NCI-H1048 (cell line): ENCODE data around the gene COL24A1.
"Not testable (repeated sequence)": the region's sequence is repeated elsewhere in the genome, so short reads cannot be mapped to it uniquely, and the experiment has no call there.

Source experiments
- DNase-seq: peaks from one replicate; lab custom pipeline; 2025; lab: John Stamatoyannopoulos, UW

COL24A1 gene

DNA sequence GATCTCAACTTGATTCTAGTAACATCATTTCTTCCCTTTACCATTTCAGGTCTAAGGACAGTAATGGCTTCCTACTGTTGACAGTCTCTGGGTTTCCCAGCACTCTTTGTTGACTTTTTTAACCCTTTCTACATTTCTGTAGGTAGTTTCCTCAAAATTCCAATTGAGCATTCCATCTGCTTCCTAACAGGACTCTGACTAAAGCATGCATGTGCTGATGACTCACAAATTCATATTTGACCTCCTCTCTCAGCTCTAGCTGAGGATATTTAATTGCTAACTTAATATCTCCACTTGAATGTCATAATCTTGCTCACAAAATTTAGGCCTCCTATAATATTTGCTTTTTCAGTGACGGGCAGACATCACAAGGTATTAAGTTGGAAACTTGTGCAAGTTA lies 355.1 kb downstream of the COL24A1 start:
- no peak for DNase-seq

DNA sequence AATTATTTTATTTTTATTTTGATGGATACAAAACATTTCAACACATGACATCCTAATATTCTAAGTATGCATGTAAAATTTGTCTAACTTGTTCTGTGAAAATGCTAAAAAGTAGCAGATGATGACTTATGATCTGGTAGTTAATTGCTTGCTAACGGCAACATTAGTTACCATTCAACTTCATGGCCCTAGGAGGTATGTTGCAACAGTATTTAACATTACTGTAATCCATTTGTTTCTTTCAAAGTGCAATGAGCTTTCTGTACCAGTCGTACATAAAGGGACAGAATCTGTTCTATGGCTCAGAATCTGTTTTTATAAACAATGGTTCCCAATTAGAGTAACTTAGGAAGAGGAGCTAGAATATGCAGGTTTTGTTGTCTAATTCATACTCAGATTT lies 356.8 kb downstream of the COL24A1 start:
- no peak for DNase-seq

DNA sequence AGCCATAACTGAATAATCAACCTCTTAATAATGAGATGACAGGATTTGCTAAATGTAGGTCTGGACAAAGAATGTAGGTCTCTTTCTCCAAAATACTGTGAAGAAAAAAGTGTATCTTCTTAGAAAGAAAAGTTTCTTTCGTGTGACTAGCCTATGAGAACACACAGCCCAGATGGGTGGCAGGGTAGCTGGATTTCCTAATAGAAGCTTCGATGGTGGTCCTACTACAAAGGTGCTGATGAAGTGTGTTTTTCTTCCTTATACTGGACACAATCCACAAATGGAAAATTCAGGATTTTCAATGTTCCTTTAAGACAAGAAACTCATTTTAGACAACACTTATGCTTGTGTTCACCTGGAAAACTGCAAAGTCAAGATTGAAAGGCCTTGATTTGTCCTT lies 358.2 kb downstream of the COL24A1 start:
- DNase-seq, result no peak

DNA sequence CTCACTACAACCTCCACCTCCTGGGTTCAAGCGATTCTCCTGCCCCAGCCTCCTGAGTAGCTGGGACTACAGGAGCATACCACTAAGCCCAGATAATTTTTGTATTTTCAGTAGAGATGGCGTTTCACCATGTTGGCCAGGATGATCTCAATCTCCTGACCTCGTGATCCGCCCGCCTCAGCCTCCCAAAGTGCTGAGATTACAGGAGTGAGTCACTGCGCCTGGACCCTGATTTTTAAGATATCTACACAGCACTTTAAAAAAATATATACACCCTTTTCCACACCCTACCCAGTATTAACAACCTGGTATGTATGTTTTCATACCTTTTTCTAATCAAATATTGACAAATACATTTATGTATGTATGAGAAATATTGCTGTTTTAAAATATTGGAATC lies 379.6 kb downstream of the COL24A1 start:
- not testable (repeated sequence) for DNase-seq

DNA sequence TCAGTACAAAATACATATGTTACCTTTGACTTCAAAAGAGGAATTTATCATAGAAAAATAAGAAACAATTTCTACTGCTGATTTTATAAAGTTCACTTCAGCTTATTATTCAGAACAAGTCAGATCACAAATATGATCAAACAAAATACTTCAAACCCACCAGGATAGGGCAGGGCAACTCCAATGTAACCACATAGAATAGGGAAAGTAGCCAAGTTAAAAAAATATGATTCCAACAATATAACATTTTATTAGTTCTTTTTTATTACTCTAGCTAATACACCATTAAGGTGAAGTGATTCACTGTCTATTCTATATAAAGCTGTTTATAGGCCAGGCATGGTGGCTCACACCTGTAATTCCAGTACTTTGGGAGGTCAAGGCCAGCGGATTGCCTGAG lies 393.8 kb downstream of the COL24A1 start:
- no peak for DNase-seq

DNA sequence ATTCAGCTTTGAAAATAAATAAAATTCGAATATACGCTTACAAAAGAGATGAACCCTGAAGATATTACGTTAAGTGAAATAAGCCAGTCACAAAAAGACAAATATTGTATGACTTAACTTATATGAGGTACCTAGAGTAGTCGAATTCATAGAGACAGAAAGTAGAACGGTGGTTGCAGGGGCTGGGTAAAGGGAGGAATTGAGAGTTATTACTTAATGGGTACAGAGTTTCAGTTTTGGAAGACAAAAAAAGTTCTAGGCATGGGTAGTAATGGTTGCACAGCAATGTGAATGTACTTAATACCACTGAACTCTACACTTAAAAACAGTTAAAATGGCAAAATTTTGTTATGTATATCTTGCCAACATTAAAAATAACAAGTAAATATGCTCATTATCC lies 399.7 kb downstream of the COL24A1 start:
- DNase-seq, result no peak

DNA sequence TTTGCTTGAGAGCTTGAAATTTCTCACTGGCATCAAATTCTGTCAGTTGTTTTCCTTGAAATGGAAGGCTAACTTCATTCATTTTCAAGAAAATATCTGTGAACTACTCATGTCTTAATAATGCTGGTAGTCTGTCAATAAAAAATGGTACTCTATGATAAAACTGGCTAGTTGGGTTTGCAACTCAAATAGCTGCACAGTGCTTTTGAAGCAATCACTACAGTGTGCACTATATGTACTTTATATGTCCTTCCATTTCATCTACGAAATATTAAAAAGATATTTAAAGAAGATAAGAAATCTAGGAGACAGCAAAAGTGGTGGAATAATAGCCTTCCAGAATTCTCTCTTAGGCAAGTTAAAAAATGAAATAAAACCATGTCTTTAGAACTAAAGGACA lies 408.5 kb downstream of the COL24A1 start:
- DNase-seq, result no peak

DNA sequence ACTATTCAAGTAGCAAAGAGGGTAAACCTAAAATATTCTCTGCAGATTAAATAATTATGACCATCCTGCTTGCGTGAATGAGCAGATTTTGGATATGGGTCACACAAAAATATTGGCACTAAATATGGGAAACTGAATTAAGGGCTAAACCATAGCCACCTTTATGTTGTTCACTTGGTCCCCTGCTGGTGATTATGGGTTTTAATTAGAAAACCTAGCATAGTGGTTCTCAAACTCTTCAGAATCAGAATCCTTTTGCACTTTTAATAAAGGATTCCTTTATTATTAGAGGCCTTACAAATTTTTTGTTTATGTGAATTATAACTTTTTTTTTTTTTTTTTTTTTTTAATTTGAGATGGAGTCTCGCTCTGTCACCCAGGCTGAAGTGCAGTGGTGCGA lies 409.8 kb downstream of the COL24A1 start:
- DNase-seq, result no peak

DNA sequence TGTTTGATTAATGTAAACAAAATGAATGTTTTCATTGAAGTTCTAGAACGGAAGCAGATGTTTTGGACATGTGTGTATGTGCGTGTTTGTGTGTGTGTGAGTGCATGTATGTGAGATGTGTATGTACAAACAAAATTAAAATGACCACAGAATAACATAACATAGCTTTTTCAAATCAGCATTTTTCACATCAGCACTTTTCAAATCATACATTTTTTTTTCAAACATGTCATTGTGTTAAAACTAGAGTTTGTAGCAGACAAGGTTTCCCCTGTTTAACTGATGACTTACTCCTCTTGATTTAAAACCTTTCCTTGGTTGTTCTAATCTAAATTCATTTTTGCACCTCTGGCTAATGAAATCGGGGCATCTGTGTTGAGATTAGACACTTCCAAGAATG lies 412.8 kb downstream of the COL24A1 start:
- DNase-seq, result no peak

DNA sequence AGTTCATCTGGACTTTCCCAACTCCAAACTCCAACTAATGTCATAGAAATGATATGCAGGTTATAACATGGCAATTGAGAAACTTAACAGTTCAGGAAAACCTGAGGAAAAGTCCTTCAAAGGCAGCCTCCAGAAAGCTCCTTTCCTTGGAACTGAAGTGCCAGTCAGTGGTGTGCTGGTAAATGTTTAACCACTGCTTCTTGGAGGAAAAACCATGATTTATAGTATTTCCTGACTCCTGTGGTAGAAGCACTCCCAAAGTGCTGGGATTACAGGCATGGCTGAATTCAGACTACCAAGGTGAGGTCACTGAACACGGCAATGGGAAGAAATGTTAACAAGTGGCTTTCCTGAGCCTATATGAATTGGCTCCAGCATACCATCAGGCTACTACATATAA lies 421.6 kb downstream of the COL24A1 start:
- no peak for DNase-seq

DNA sequence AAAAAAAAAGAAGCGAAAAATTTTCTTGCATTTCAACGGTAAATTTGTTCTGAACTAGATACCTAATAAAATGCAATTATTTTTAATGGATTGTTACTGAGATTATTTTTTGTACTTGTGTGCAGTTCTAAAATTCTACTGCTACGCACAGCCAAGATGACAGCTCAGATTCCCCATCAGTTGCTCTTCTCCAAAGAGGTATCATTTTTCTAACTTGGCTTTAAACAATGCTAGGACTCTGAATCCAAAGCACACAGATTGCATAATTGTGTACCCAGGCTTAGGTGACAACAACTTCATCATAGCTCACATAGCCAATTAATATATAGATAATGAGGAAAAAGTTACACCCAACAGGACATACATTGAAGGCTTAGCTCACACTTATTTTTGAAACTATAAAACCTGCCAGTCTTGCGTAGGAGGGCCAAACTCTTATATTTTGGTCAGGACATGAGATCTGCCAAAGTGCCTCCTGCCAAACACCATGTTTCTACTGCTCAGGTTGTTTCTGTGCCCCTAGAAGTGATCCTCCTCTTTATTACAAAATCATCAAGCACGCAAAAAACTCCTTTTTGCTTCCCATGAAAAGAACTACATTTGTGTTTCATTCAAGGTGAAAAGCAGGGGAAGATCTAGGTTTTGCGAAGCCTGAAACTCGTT lies 437.8 kb downstream of the COL24A1 start:
- no peak for DNase-seq

DNA sequence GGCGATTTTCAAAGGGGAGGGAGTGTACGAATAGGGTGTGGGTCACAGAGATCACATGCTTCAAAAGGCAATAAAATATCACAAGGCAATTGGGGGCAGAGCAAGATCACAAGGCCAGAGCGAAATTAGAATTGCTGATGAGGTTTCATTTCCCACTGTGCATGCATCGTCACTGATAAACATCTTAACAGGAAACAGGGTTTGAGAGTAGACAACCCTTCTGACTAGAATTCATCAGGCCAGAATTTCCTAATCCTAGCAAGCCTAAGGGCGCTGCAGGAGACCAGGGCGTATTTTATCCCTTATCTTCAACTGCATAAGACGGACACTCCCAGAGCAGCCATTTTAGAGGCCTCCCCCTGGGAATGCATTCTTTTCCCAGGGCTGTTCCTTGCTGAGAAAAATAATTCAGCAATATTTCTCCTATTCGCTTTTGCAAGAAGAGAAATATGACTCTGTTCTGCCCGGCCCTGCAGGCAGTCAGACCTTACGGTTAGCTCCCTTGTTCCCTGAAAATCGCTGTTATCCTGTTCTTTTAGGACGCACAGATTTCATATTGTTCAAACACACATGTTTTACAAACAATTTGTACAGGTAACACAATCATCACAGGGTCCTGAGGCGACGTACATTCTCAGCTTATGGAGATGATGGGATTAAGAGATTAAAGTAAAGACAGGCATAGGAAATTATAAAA lies 442.0 kb downstream of the COL24A1 start:
- not testable (repeated sequence) for DNase-seq

DNA sequence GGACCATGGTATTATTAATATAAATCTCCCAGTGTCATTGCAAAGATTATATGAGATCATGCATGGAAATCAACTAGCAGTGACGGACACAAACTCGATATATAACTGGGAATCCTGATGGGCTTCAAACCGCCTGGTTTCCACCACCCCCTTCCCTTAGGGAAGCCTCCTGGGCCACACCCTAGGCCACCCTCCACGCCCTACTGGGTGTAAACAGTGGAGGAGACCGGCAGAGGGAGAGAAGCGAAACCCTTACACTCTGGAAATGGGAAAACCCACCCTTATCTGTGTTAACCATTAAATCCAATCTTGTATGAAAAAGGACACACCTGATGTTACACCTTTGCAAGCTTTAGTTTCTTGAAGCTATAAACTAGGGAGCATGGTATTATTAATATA lies 447.7 kb downstream of the COL24A1 start:
- no peak for DNase-seq

DNA sequence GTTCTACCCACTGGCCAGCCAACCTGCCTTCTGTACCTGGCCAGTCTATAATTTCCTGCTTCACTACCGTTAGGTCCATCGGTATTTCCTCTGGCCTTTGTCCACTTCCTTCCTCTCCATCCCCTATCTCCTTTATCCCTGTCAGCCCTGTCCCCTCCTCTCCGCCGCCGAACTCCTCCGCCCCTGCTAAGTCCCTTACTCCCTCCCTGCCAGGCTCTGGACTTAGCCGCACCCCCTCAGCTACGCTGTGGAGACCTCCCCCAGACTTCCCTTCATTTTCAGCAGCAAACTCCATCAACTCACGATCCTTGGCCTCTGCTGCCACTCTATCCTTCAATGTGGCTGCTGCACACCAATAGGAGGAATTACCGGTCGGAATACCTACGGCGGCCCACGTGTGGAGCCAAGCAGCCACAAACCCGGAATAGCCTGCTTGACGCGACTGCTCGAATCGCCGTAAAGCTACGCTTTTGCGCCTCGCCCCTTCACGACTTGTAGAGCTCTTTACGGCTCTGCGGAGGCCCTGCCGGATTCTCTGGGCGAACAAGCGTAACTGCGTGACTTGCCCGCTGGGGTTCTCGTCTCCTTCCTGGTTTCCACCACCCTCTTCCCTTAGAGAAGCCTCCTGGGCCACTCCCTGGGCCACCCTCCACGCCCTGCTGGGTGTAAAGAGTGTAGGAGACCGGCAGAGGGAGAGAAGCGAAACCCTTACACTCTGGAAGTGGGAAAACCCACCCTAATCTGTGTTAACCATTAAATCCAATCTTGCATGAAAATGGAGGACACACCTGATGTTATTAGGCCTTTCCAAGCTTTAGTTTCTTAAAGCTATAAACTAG lies 448.4 kb downstream of the COL24A1 start, which contains the start of gene ZNHIT6:
Gene ZNHIT6 (minus strand): TSS at position 444 of the 839 bp plus-strand sequence. CDS start 149 bp downstream, at position 295.
- peak; percentile 84 for DNase-seq

DNA sequence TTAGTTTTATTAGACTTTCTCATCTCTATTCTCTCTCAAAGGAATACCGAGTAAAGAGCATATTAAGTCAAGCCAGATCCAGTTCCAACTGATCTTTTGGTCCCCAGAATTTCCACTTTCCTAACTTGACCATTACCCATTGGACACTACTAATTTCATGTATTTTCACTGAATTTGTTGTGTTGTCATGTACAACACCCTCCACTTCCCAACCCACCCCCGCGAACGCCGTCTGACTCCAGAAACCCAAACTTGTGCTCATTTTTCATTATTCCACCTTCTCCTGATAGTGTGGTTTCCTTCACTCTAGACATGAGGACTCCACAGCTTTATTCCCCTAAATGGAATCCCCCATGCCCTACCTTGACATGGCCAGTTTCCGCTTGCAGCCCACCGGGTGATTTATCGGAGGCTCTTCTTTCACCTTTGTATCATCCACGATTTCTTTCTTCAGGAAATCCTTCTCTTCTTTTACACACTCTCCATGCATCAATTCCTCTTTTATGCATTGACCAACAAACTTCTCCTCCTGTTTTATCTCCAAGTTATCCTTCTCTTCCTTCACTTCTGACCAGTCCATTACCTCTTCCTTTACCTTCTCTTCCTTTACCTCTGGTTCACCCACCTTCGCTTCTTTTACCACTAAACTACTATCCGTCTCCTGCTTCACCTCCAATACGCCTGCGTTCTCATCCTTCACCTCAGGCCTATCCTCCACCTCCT lies 449.1 kb downstream of the COL24A1 start:
- DNase-seq, result no peak

DNA sequence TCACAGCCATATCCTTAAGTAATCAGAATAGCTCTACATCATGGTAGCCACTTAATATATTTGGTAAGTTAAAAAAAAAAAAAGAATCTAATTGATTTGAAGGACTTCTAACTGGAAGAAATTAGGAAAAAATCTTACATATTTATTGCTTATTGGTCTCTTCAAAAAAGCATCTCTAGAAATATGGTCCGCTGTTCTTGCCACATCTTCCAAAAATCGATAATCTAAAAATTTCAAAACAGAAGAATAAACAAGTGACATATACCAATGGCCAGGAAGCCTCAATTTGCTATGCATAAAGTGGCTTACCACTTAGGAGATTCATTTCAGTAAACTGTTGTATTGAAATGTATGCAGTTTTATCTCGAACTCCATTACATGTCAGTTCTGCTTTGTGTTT lies 450.6 kb downstream of the COL24A1 start:
- no peak for DNase-seq

DNA sequence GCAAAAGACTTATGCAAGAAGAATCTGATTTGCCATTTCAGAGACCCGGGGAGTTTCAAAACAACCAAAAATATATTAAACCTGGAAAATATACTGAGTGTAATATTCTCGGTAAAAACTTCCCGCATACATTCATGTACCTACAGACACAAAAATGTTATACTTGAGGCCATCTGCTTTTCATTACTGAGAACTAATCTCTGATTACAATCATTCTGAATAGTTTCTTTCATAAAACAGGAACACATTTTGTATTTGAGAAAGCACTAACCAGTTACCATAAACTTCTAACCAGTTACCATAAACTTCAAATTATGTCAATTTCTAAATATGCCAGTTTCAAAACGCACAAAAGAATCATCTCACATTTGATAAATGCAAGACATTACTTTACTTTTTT lies 456.1 kb downstream of the COL24A1 start:
- no peak for DNase-seq

DNA sequence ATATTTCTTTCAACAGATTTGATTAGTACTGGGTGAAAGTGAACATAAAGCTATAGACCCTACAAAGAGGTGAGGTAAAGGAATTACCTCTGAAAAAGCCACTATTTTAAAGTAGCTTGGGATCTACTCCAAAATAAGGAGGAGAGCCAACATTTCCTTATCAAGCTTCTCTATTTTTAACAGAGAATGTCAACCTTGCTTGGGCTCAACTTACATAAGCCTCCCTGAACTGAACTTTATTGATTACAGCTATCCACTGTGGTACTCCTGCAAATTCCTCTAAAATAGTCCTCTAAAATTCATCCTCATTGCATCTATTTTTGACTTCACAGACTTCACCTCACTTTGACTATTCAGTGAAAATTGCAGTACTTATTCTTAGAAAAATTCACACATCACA lies 458.7 kb downstream of the COL24A1 start:
- no peak for DNase-seq

DNA sequence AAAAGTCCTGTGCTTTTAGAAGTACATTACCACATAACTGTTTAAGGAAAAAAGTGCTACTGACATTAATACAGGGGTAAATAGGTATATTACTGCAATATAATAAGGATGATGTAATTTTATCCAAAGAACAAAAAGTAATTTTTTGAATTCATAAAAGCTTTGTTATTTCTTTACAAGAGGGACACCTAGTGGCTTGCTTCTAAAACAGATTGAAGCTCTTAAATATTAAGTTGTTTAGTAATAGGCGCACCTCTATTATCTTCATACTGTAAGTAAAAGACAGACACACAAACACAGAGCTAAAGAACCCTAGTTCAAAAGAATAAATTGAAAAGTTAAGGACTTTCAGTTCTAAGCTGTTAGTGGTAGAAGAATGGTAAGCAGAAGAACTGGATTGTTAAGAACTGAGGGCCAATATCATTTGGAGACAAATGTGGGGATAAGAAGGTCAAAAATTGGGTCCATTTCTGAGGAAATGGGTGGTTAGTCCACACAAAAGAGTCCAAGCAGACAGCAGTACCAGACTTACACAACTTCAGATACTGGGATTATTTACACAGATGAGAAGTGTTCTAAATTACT lies 463.8 kb downstream of the COL24A1 start:
- no peak for DNase-seq

DNA sequence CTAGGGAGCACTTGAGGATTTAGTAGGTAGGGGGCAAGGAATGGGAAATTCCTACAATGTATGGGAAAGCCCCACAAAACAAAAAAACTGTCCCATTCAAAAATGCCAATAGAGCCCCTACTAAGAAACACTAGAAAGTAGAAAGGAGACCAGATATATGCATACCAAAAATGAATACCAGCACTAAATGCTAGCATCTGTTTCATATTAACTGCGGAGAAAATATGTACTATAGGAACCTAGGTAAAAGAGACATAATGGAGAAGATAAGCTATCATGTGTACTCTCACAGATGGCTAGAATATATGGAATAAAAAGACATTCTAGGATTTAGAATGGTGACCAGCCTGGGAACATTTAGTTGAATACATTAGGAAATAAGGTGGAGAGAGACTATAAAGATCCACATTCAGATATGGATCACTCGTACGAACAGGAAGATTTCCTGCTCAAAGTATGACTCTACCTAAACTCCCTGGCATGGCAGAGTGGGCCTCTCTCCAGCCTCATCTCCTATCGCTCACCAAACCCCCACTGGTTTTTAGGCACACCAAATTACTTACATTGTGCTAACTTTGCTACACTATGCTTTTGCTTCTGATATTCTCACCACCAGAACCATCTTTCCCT lies 466.7 kb downstream of the COL24A1 start:
- DNase-seq, result no peak

DNA sequence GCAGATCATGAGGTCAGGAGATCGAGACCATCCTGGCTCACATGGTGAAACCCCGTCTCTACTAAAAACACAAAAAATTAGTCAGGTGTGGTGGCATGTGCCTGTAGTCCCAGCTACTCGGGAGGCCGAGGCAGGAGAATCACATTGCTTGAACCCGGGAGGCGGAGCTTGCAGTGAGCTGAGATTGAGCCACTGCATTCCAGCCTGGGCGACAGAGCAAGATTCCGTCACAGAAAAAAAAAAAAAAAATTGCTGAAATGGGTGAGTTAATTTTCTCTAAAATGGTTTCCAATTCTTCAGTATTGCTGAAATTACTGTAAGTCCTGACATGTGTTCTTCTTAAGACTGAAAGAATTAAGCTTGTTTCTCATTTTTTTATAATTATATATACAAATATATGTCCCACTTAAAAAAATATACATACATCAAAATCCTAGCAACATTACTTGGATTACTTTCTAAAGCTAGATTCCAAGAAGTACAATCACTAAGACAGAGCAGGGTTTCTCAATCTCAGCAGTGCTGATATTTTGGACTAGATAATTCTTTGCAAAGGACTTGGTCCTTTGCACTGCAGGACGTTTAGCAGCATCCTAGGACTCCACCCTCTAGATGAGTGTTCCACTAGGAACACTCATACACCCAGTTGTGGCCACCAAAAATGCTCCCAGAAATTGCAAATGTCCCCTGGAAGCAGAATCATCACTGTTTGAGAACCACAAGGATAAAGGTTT lies 473.1 kb downstream of the COL24A1 start:
- no peak for DNase-seq
